Measurements from ENCODE around the gene MGLL. TPM values are rescaled to one million over a fixed set of nuclear protein-coding genes. Genes with fewer than 3 reads are reported as not detected.
A peak's percentile ranks its signal among the peaks of the same experiment; 100 is the strongest.

Gene MGLL
- total RNA-seq, 1 donor from 2014 or later = 27.3 TPM

DNA sequence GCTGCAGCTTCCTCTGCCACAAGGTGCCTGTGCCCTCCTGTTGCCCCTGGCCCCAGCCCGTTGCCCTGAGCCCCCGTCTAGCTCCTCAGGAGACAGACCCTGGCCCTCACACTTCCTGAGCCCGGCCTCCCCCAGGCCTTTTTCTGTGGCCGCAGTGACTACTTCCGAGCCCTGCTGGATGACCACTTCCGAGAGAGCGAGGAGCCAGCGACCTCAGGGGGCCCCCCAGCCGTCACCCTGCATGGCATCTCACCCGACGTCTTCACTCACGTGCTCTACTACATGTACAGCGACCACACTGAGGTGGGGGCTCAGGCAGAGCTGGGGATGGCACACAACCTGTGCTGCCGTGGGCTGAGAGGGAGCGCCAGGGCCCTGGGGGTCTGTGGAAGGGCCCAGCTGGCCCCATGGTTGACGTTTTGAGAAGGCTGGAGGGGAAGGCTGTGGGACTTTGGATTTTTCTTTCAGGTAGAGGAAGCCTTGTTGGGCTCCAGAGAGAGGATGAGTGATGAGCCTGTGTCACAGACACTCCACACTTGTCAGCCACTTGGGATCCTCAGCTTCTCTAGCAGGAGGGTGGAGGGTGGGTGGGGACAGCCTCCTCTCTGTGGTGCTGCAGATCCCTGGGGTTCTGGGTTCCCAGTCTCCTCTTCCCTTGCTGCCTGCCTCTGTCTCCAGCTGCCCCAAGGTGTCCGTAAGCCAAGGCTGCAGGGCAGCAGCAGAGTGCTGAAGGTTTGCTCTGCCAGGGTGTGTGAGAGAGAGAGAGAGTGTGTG lies 144.6 kb downstream of the MGLL start:
- Histone ChIP-seq H3K4me3 (ENCODE audit: insufficient read depth, low read depth, low read length) (no peak overlapping the region), H3K79me2 (ENCODE audit: insufficient read depth, low read length) (no peaks in the 10 kb centered on the region), H3K27ac (ENCODE audit: low read depth, low read length) (no peak overlapping the region), H4K20me1 (ENCODE audit: insufficient read depth, low read length) (no peaks in the 10 kb centered on the region), H3K27me3 (ENCODE audit: insufficient read depth, low read length) (no peaks in the 10 kb centered on the region), H3K9ac (ENCODE audit: low read length) (no peak overlapping the region), H3K36me3 (ENCODE audit: insufficient read depth, low read length) (no peaks in the 10 kb centered on the region), H3K4me2 (ENCODE audit: low read length) (no peak overlapping the region), H2AFZ (ENCODE audit: low read depth, low read length) (no peak overlapping the region), H3K9me3 (ENCODE audit: insufficient read depth, low read depth, low read length) (no peaks in the 10 kb centered on the region), H3K4me1 (ENCODE audit: insufficient read depth, low read length) (peaks cover 7% of the 10 kb centered on the region)
- Mint-ChIP-seq H3K9me3 (ENCODE audit: unreplicated experiment) (no peaks in the 10 kb centered on the region), H3K27me3 (ENCODE audit: low read depth, unreplicated experiment) (peaks cover 2% of the 10 kb centered on the region), H3K4me1 (ENCODE audit: low read depth, unreplicated experiment) (no peaks in the 10 kb centered on the region), H3K36me3 (ENCODE audit: low read depth, unreplicated experiment) (peaks cover 12% of the 10 kb centered on the region), H3K27ac (ENCODE audit: unreplicated experiment) (no peak overlapping the region), H3K4me3 (ENCODE audit: unreplicated experiment) (no peak overlapping the region)
- DNase-seq (ENCODE audit: low read depth) (no peak), FAIRE-seq (no peak)
- TF ChIP-seq, protein P1, sequence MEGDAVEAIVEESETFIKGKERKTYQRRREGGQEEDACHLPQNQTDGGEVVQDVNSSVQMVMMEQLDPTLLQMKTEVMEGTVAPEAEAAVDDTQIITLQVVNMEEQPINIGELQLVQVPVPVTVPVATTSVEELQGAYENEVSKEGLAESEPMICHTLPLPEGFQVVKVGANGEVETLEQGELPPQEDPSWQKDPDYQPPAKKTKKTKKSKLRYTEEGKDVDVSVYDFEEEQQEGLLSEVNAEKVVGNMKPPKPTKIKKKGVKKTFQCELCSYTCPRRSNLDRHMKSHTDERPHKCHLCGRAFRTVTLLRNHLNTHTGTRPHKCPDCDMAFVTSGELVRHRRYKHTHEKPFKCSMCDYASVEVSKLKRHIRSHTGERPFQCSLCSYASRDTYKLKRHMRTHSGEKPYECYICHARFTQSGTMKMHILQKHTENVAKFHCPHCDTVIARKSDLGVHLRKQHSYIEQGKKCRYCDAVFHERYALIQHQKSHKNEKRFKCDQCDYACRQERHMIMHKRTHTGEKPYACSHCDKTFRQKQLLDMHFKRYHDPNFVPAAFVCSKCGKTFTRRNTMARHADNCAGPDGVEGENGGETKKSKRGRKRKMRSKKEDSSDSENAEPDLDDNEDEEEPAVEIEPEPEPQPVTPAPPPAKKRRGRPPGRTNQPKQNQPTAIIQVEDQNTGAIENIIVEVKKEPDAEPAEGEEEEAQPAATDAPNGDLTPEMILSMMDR (IDR thresholded peaks at IDR 0.05; ENCODE audit: insufficient read depth, low read depth, low read length) = no peak
- TF ChIP-seq EZH2 (IDR thresholded peaks at IDR 0.05; ENCODE audit: insufficient read depth, low read length) = no peak

DNA sequence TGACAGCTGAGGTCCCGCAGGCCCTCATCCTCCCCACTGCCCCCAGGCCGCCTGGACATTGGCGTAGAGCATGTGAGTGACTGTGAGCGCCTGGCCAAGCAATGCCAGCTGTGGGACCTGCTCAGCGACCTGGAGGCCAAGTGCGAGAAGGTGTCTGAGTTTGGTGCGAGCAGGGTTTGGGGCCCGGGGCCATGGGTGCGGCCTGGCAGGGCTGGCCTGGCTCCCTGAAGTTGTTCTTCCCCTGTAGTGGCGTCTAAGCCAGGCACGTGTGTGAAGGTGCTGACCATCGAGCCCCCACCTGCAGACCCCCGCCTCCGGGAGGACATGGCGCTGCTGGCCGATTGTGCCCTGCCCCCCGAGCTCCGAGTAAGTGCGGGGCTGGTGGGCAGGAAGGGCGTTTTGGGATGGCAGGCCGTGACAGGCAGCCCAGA lies 145.4 kb downstream of the MGLL start:
- H3K27ac Mint-ChIP-seq (ENCODE audit: unreplicated experiment) = no peak overlapping the region
- H3K36me3 Mint-ChIP-seq (ENCODE audit: low read depth, unreplicated experiment) = peaks cover 12% of the 10 kb centered on the region
- Histone ChIP-seq H3K27me3 (ENCODE audit: insufficient read depth, low read length) (no peaks in the 10 kb centered on the region), H3K4me1 (ENCODE audit: insufficient read depth, low read length) (peaks cover 10% of the 10 kb centered on the region), H3K4me3 (ENCODE audit: insufficient read depth, low read depth, low read length) (no peak overlapping the region), H3K27ac (ENCODE audit: low read depth, low read length) (no peak overlapping the region), H3K36me3 (ENCODE audit: insufficient read depth, low read length) (no peaks in the 10 kb centered on the region), H3K4me2 (ENCODE audit: low read length) (no peak overlapping the region), H3K9me3 (ENCODE audit: insufficient read depth, low read depth, low read length) (no peaks in the 10 kb centered on the region), H4K20me1 (ENCODE audit: insufficient read depth, low read length) (no peaks in the 10 kb centered on the region), H3K9ac (ENCODE audit: low read length) (no peak overlapping the region), H2AFZ (ENCODE audit: low read depth, low read length) (no peak overlapping the region), H3K79me2 (ENCODE audit: insufficient read depth, low read length) (no peaks in the 10 kb centered on the region)
- H3K27me3 Mint-ChIP-seq (ENCODE audit: low read depth, unreplicated experiment) = peaks cover 2% of the 10 kb centered on the region
- H3K4me3 Mint-ChIP-seq (ENCODE audit: unreplicated experiment) = peak overlapping the region; percentile 40
- DNase-seq (ENCODE audit: low read depth) (no peak), FAIRE-seq (no peak)
- H3K4me1 Mint-ChIP-seq (ENCODE audit: low read depth, unreplicated experiment) = no peaks in the 10 kb centered on the region
- H3K9me3 Mint-ChIP-seq (ENCODE audit: unreplicated experiment) = no peaks in the 10 kb centered on the region
- no peak for TF ChIP-seq EZH2 (IDR thresholded peaks at IDR 0.05; ENCODE audit: insufficient read depth, low read length)

DNA sequence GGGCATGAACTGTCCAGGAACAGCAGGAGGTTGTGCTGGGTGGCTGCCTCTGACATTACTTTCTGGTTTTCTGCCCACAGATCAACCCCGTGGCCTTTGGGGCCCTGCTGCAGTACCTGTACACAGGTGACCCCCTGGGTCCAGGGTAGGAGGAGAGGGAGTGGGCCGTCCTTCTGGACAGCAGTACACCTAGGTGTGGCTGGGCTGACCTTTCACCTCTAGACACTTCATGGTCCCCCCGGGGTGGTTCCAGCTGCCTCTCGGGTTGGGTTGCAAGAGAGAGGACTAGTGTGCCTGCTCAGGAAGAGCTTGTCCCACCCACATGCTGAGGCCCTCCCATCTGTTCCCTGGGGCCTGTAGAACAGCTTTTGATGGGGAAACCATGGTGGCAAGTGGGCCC lies 145.9 kb downstream of the MGLL start:
- H3K27ac ChIP-seq (ENCODE audit: low read depth, low read length) = no peak overlapping the region
- peaks cover 12% of the 10 kb centered on the region for H3K36me3 Mint-ChIP-seq (ENCODE audit: low read depth, unreplicated experiment)
- H3K27ac Mint-ChIP-seq (ENCODE audit: unreplicated experiment) = no peak overlapping the region
- no peak overlapping the region for H3K4me2 ChIP-seq (ENCODE audit: low read length)
- DNase-seq (ENCODE audit: low read depth) = no peak
- H3K4me1 ChIP-seq (ENCODE audit: insufficient read depth, low read length) = peaks cover 11% of the 10 kb centered on the region
- no peak for FAIRE-seq
- H4K20me1 ChIP-seq (ENCODE audit: insufficient read depth, low read length) = no peaks in the 10 kb centered on the region
- H3K4me3 Mint-ChIP-seq (ENCODE audit: unreplicated experiment) = no peak overlapping the region
- H3K4me1 Mint-ChIP-seq (ENCODE audit: low read depth, unreplicated experiment) = no peaks in the 10 kb centered on the region
- no peaks in the 10 kb centered on the region for H3K79me2 ChIP-seq (ENCODE audit: insufficient read depth, low read length)
- H3K27me3 ChIP-seq (ENCODE audit: insufficient read depth, low read length) = no peaks in the 10 kb centered on the region
- H3K9ac ChIP-seq (ENCODE audit: low read length) = no peak overlapping the region
- TF ChIP-seq, protein P1 (IDR thresholded peaks at IDR 0.05; ENCODE audit: insufficient read depth, low read depth, low read length) = no peak
- TF ChIP-seq EZH2 (IDR thresholded peaks at IDR 0.05; ENCODE audit: insufficient read depth, low read length) = no peak
- H2AFZ ChIP-seq (ENCODE audit: low read depth, low read length) = no peak overlapping the region
- H3K36me3 ChIP-seq (ENCODE audit: insufficient read depth, low read length) = no peaks in the 10 kb centered on the region
- peaks cover 2% of the 10 kb centered on the region for H3K27me3 Mint-ChIP-seq (ENCODE audit: low read depth, unreplicated experiment)
- H3K9me3 Mint-ChIP-seq (ENCODE audit: unreplicated experiment) = no peaks in the 10 kb centered on the region
- H3K4me3 ChIP-seq (ENCODE audit: insufficient read depth, low read depth, low read length) = no peak overlapping the region
- H3K9me3 ChIP-seq (ENCODE audit: insufficient read depth, low read depth, low read length) = no peaks in the 10 kb centered on the region
